SK-MEL-5 (cell line): ENCODE data around the gene HMBS. TPM values are rescaled to one million over a fixed set of nuclear protein-coding genes. Genes with fewer than 3 reads are reported as not detected.
"Not testable (repeated sequence)": the region's sequence is repeated elsewhere in the genome, so short reads cannot be mapped to it uniquely, and the experiment has no call there.

Experiments
- DNase-seq: peaks from one replicate; pipeline ENCODE4 v3.0.0-alpha.2; 2016; ENCODE audit warnings: low read depth, low spot score
- in situ Hi-C: cut with HindIII; loops from 2 replicates; pipeline ENCODE4 v1.10.0; 2016; ENCODE audit warnings: low sequenced_read_pairs, high pct_unique_total_duplicates, low pct_unique_long_range_greater_than_20kb
- total RNA-seq: library from RNA; depleted of rRNA; stranded (reverse); fragments of >200 nt; shearing (Covaris generic); gene quantifications from 2 replicates; pipeline ENCODE4 v1.2.3, GENCODE V29; 2014; rRNA removed

HMBS gene
- total RNA-seq, 1 experiment from 2014 or later = 6.7 TPM

GRCh38 chr11:119139276-119139675, 54.6 kb downstream of the HMBS start:
- DNase-seq, in situ Hi-C loops: not testable (repeated sequence)

Other genes starting within 250 kb of the HMBS start
- gene CXCR5, start 201.0 kb upstream of the HMBS start, total RNA-seq = not detected in 2 replicates
- gene BCL9L, start 159.0 kb upstream of the HMBS start, total RNA-seq = 2.9 and 6.0 TPM in 2 replicates
- not detected in 2 replicates for gene UPK2, start 128.6 kb upstream of the HMBS start, total RNA-seq
- gene FOXR1, start 113.1 kb upstream of the HMBS start, total RNA-seq = not detected in 2 replicates
- 8.2 and 9.1 TPM in 2 replicates for gene CENATAC, start 86.7 kb upstream of the HMBS start, total RNA-seq
- gene RPS25, start 66.5 kb upstream of the HMBS start, total RNA-seq = 914 and 964 TPM in 2 replicates
- 65.5 and 83.5 TPM in 2 replicates for gene TRAPPC4, start 66.1 kb upstream of the HMBS start, total RNA-seq
- gene SLC37A4, start 54.0 kb upstream of the HMBS start, total RNA-seq = 14.2 and 19.1 TPM in 2 replicates
- 189 and 191 TPM in 2 replicates for gene HYOU1, start 27.7 kb upstream of the HMBS start, total RNA-seq
- 43.7 and 49.9 TPM in 2 replicates for gene VPS11, start 17.1 kb upstream of the HMBS start, total RNA-seq
- gene DPAGT1, start 17.0 kb downstream of the HMBS start, total RNA-seq = 22.3 and 26.1 TPM in 2 replicates
- gene C2CD2L, start 22.5 kb downstream of the HMBS start, total RNA-seq = 2.8 and 5.6 TPM in 2 replicates
- 8.8 and 9.4 TPM in 2 replicates for gene HINFP, start 36.7 kb downstream of the HMBS start, total RNA-seq
- gene ABCG4, start 64.2 kb downstream of the HMBS start, total RNA-seq = 0.05 TPM in 1 of 2 replicates, not detected in the other
- gene NLRX1, start 83.8 kb downstream of the HMBS start, total RNA-seq = 8.7 and 11.5 TPM in 2 replicates
- not detected in 2 replicates for gene NHERF4, start 100.6 kb downstream of the HMBS start, total RNA-seq
- gene CBL, start 121.5 kb downstream of the HMBS start, total RNA-seq = 5.8 and 7.6 TPM in 2 replicates
- 335 and 356 TPM in 2 replicates for gene MCAM, start 232.2 kb downstream of the HMBS start, total RNA-seq
- gene RNF26, start 249.6 kb downstream of the HMBS start, total RNA-seq = 3.2 and 3.5 TPM in 2 replicates